ENCODE data around the gene AAK1.
A peak's percentile ranks its signal among the peaks of the same experiment; 100 is the strongest.
"Not testable (repeated sequence)": the region's sequence is repeated elsewhere in the genome, so short reads cannot be mapped to it uniquely, and the experiment has no call there.

AAK1 gene

GRCh38 chr2:69606771-69607170 lies 36.8 kb downstream of the AAK1 start:
- Mint-ChIP-seq H3K9me3 (ENCODE audit: low read depth) (peaks cover 13% of the 10 kb centered on the region), H3K36me3 (peaks cover 26% of the 10 kb centered on the region), H3K27ac (peak overlapping the region; percentile 84), H3K4me1 (ENCODE audit: low read depth) (peaks cover 86% of the 10 kb centered on the region)
- H3K4me3 Mint-ChIP-seq, H3K27me3 Mint-ChIP-seq: not testable (repeated sequence)

GRCh38 chr2:69605284-69605683 lies 38.3 kb downstream of the AAK1 start:
- peak overlapping the region; percentile 84 for H3K27ac Mint-ChIP-seq
- H3K36me3 Mint-ChIP-seq: peaks cover 24% of the 10 kb centered on the region
- H3K9me3 Mint-ChIP-seq (ENCODE audit: low read depth): peaks cover 12% of the 10 kb centered on the region
- H3K27me3 Mint-ChIP-seq: no peaks in the 10 kb centered on the region
- H3K4me3 Mint-ChIP-seq: no peak overlapping the region
- peaks cover 87% of the 10 kb centered on the region for H3K4me1 Mint-ChIP-seq (ENCODE audit: low read depth)

- H3K4me1 Mint-ChIP-seq (ENCODE audit: low read depth): peaks cover 88% of the 10 kb centered on the region
- no peaks in the 10 kb centered on the region for H3K27me3 Mint-ChIP-seq
- peaks cover 10% of the 10 kb centered on the region for H3K9me3 Mint-ChIP-seq (ENCODE audit: low read depth)
- H3K27ac Mint-ChIP-seq: peak overlapping the region; percentile 84
- H3K4me3 Mint-ChIP-seq: peak overlapping the region; percentile 30
- peaks cover 24% of the 10 kb centered on the region for H3K36me3 Mint-ChIP-seq
Observed at GRCh38 chr2:69604836-69605235, 38.7 kb downstream of the AAK1 start.

- peaks cover 10% of the 10 kb centered on the region for H3K9me3 Mint-ChIP-seq (ENCODE audit: low read depth)
- H3K27ac Mint-ChIP-seq: peak overlapping the region; percentile 84
Observed at GRCh38 chr2:69604026-69604678, 39.4 kb downstream of the AAK1 start.

GRCh38 chr2:69603146-69603743 lies 40.3 kb downstream of the AAK1 start:
- Mint-ChIP-seq H3K27me3 (no peaks in the 10 kb centered on the region), H3K9me3 (ENCODE audit: low read depth) (peaks cover 10% of the 10 kb centered on the region), H3K27ac (peak overlapping the region; percentile 84), H3K36me3 (peaks cover 22% of the 10 kb centered on the region), H3K4me1 (ENCODE audit: low read depth) (peaks cover 91% of the 10 kb centered on the region), H3K4me3 (peak overlapping the region; percentile 15)

More at GRCh38 chr2:69604026-69604678, 39.4 kb downstream of the AAK1 start:
- Mint-ChIP-seq H3K36me3 (peaks cover 24% of the 10 kb centered on the region), H3K4me1 (ENCODE audit: low read depth) (peaks cover 94% of the 10 kb centered on the region), H3K4me3 (peak overlapping the region; percentile 15), H3K27me3 (no peaks in the 10 kb centered on the region)

GRCh38 chr2:69601179-69601612 lies 42.3 kb downstream of the AAK1 start:
- Mint-ChIP-seq H3K27me3 (no peaks in the 10 kb centered on the region), H3K36me3 (peaks cover 22% of the 10 kb centered on the region), H3K9me3 (ENCODE audit: low read depth) (peaks cover 7% of the 10 kb centered on the region), H3K4me3 (peak overlapping the region; percentile 25), H3K27ac (peak overlapping the region; percentile 83), H3K4me1 (ENCODE audit: low read depth) (peaks cover 92% of the 10 kb centered on the region)

GRCh38 chr2:69600425-69600824 lies 43.1 kb downstream of the AAK1 start:
- Mint-ChIP-seq H3K4me3 (peak overlapping the region; percentile 25), H3K27me3 (no peaks in the 10 kb centered on the region), H3K27ac (peak overlapping the region; percentile 83), H3K4me1 (ENCODE audit: low read depth) (peaks cover 92% of the 10 kb centered on the region), H3K9me3 (ENCODE audit: low read depth) (no peaks in the 10 kb centered on the region), H3K36me3 (peaks cover 17% of the 10 kb centered on the region)

- Mint-ChIP-seq H3K27me3 (no peaks in the 10 kb centered on the region), H3K4me3 (no peak overlapping the region), H3K4me1 (ENCODE audit: low read depth) (peaks cover 83% of the 10 kb centered on the region), H3K9me3 (ENCODE audit: low read depth) (no peaks in the 10 kb centered on the region), H3K27ac (peak overlapping the region; percentile 25), H3K36me3 (peaks cover 14% of the 10 kb centered on the region)
Observed at GRCh38 chr2:69597843-69598610, 45.5 kb downstream of the AAK1 start.

GRCh38 chr2:69597105-69597504 lies 46.4 kb downstream of the AAK1 start:
- Mint-ChIP-seq H3K4me1 (ENCODE audit: low read depth) (peaks cover 83% of the 10 kb centered on the region), H3K4me3 (peak overlapping the region; percentile 44), H3K27me3 (no peaks in the 10 kb centered on the region), H3K9me3 (ENCODE audit: low read depth) (no peaks in the 10 kb centered on the region), H3K36me3 (peaks cover 14% of the 10 kb centered on the region), H3K27ac (peak overlapping the region; percentile 73)

GRCh38 chr2:69594341-69594740 lies 49.2 kb downstream of the AAK1 start:
- peaks cover 8% of the 10 kb centered on the region for H3K36me3 Mint-ChIP-seq
- H3K4me1 Mint-ChIP-seq (ENCODE audit: low read depth): peaks cover 77% of the 10 kb centered on the region
- no peaks in the 10 kb centered on the region for H3K27me3 Mint-ChIP-seq
- H3K4me3 Mint-ChIP-seq: no peak overlapping the region
- H3K27ac Mint-ChIP-seq: peak overlapping the region; percentile 70
- no peaks in the 10 kb centered on the region for H3K9me3 Mint-ChIP-seq (ENCODE audit: low read depth)

GRCh38 chr2:69592511-69592910 lies 51.0 kb downstream of the AAK1 start:
- peaks cover 80% of the 10 kb centered on the region for H3K4me1 Mint-ChIP-seq (ENCODE audit: low read depth)
- no peaks in the 10 kb centered on the region for H3K9me3 Mint-ChIP-seq (ENCODE audit: low read depth)
- H3K27ac Mint-ChIP-seq: peak overlapping the region; percentile 50
- H3K4me3 Mint-ChIP-seq: no peak overlapping the region
- H3K36me3 Mint-ChIP-seq: peaks cover 6% of the 10 kb centered on the region
- no peaks in the 10 kb centered on the region for H3K27me3 Mint-ChIP-seq

- Mint-ChIP-seq H3K4me1 (ENCODE audit: low read depth) (peaks cover 77% of the 10 kb centered on the region), H3K27me3 (no peaks in the 10 kb centered on the region), H3K36me3 (peaks cover 3% of the 10 kb centered on the region), H3K9me3 (ENCODE audit: low read depth) (no peaks in the 10 kb centered on the region), H3K27ac (peak overlapping the region; percentile 85), H3K4me3 (peak overlapping the region; percentile 19)
Observed at GRCh38 chr2:69589973-69590652, 53.4 kb downstream of the AAK1 start.

- no peaks in the 10 kb centered on the region for H3K9me3 Mint-ChIP-seq (ENCODE audit: low read depth)
Observed at GRCh38 chr2:69588945-69589344, 54.6 kb downstream of the AAK1 start.

GRCh38 chr2:69588403-69588802 lies 55.1 kb downstream of the AAK1 start:
- Mint-ChIP-seq H3K4me3 (no peak overlapping the region), H3K27me3 (no peaks in the 10 kb centered on the region), H3K4me1 (ENCODE audit: low read depth) (peaks cover 80% of the 10 kb centered on the region), H3K36me3 (peaks cover 3% of the 10 kb centered on the region), H3K27ac (peak overlapping the region; percentile 64), H3K9me3 (ENCODE audit: low read depth) (no peaks in the 10 kb centered on the region)

More at GRCh38 chr2:69588945-69589344, 54.6 kb downstream of the AAK1 start:
- H3K4me3 Mint-ChIP-seq: peak overlapping the region; percentile 1
- H3K36me3 Mint-ChIP-seq: peaks cover 6% of the 10 kb centered on the region
- no peaks in the 10 kb centered on the region for H3K27me3 Mint-ChIP-seq
- peak overlapping the region; percentile 64 for H3K27ac Mint-ChIP-seq
- peaks cover 79% of the 10 kb centered on the region for H3K4me1 Mint-ChIP-seq (ENCODE audit: low read depth)

All from activated naive CD8-positive, alpha-beta T cell (primary cell).